ENCODE measurements around the gene IGDCC3. TPM values are rescaled to one million over a fixed set of nuclear protein-coding genes. Genes with fewer than 3 reads are reported as not detected.

IGDCC3 gene
- total RNA-seq, 1 donor from 2014 or later, result not detected

GRCh38 chr15:65286069-65286703, 91.6 kb downstream of the IGDCC3 start:
- DNase-seq, result peak; percentile 50

- DNase-seq, result no peak
Observed at GRCh38 chr15:65285291-65286068, 92.3 kb downstream of the IGDCC3 start.

- no peak for DNase-seq
Observed at GRCh38 chr15:65278480-65278879, 99.3 kb downstream of the IGDCC3 start.

Other genes starting within 250 kb of the IGDCC3 start
- gene PDCD7, start 244.2 kb downstream of the IGDCC3 start, total RNA-seq, result 18.7 and 25.0 TPM in 2 replicates
- gene CLPX, start 192.7 kb downstream of the IGDCC3 start, total RNA-seq, result 45.3 and 69.3 TPM in 2 replicates
- not detected in 2 replicates for gene CILP, start 166.5 kb downstream of the IGDCC3 start, total RNA-seq
- gene PARP16, start 91.1 kb downstream of the IGDCC3 start, total RNA-seq, result 2.0 and 3.0 TPM in 2 replicates
- gene RNU5A-1, start 82.0 kb downstream of the IGDCC3 start, total RNA-seq, result not detected in 2 replicates
- gene RNU5B-1, start 73.3 kb downstream of the IGDCC3 start, total RNA-seq, result not detected in 2 replicates
- gene IGDCC4, start 44.9 kb upstream of the IGDCC3 start, total RNA-seq, result 0.09 and 0.17 TPM in 2 replicates
- 63.5 and 63.9 TPM in 2 replicates for gene DPP8, start 139.7 kb upstream of the IGDCC3 start, total RNA-seq
- gene HACD3, start 152.5 kb upstream of the IGDCC3 start, total RNA-seq, result 93.1 and 105 TPM in 2 replicates
- gene INTS14, start 233.1 kb upstream of the IGDCC3 start, total RNA-seq, result 42.9 and 48.4 TPM in 2 replicates
- 5.3 and 20.5 TPM in 2 replicates for gene SLC24A1, start 243.9 kb upstream of the IGDCC3 start, total RNA-seq

All from dermis blood vessel endothelial cell (primary cell).